ENCODE data around the gene TLE6.
"Not testable (repeated sequence)": the region's sequence is repeated elsewhere in the genome, so short reads cannot be mapped to it uniquely, and the experiment has no call there.

TLE6 gene

GRCh38 chr19:3029065-3029923 lies 51.9 kb downstream of the TLE6 start, which contains the start of gene TLE2:
Gene TLE2 (minus strand): TSS chr19:3029280. CDS start chr19:3028904, 376 bp downstream.
- no peak for DNase-seq (ENCODE audit: low spot score)

- DNase-seq (ENCODE audit: low spot score) = no peak
These were observed 54.2 kb downstream of the TLE6 start for GRCh38 chr19:3031607-3031867.

GRCh38 chr19:3033595-3034405 lies 56.4 kb downstream of the TLE6 start:
- DNase-seq (ENCODE audit: low spot score) = no peak

DNA sequence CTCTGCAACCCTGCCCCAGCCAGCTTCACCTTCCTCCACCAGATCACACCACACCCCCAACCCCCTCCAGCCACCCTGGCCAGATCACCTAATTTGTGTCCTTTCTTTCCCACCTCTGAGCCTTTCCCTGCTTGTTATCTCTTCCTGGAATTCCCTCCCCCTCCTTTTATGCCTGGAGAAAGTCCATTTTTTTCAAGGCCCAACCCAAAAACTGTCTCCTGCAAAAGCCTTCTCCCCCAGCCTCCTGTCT lies 57.0 kb downstream of the TLE6 start:
- no peak for DNase-seq (ENCODE audit: low spot score)

DNA sequence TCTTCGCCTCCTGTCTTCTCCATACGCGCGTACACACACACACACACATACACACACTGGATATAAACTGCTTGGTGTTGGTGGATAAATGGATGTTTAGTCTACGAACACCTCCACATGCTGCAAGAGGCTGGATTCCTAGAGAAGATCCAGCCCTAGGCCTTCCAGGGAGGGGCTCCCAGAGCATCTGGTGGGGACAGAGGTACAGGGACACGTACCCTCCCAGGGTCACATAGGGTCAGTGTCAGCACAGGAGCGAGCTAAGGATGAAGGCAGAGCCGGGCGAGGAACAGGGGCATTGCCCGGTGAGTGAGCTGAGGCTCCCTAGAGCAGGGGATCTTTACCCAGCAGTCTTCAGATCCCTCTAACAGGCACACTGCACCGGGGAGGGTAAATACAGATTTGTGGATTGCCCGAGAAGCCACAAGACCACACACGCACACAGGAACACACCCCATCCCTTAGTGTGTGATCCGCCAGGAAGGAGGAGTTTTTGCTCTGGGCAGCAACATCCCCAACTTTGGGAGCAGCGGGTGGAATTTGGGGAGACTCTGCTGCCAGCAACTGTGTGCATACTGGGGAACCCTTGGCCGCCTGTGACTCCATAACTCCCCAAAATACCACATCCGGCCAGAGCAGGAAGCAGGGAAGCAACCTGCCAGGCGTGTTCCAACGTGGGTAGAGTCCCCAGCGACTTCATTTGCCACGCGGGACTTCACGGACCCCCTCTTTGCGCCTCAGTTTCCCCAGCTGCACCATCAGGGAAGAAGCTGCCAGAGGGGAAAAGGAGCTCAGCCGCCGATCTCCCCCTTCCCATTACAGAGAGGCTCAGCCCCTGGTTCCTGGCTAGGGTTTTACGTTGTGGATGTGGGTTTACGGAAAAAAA lies 57.5 kb downstream of the TLE6 start:
- DNase-seq (ENCODE audit: low spot score) = no peak

GRCh38 chr19:3035542-3036118 lies 58.3 kb downstream of the TLE6 start:
- DNase-seq (ENCODE audit: low spot score) = peak; percentile 98

DNA sequence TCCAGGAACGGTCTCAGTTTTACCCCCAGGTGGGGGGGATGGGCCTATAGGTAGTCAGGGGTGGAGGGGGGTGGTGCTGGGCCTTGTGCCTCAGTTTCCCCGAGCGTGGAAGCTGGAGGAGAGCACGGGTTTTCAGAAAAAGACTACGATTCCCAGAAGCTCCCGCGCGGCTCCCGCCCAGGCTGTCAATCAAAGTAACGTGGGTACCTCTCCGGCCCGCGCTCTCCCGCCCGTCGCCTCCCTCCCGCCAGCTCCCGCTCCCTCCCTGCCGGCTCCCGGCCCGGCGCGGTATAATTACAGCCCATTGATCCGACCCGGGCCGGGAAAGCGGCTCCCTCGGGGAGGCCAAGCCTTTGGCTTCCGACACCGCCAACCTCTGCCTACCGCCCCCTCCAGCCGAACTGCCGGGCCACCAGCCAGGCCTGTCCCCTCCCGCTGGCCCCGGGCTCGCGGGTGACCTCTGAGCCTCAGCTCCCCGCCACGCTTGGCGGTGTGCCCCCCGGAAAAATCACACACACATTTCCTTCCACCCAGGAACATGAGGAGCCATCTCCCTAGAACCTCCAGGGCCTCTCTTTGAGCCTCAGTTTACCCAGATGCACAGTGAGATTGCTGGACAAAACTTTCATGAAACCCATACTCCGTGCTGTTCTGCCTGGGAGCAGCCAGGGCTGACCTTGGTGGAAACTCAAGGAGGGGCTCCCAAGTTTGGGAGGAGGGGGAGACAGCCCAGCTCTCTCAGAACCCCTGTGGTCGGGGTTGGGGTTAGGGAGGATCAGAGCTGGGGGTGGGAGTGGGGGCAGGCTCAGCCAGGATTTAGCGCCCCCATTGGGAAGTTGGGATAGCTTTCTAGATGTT lies 59.0 kb downstream of the TLE6 start:
- DNase-seq (ENCODE audit: low spot score) = peak; percentile 76

- not testable (repeated sequence) for DNase-seq (ENCODE audit: low spot score)
These were observed 59.7 kb downstream of the TLE6 start for GRCh38 chr19:3036977-3037544.

GRCh38 chr19:3038214-3038613 lies 60.9 kb downstream of the TLE6 start:
- DNase-seq (ENCODE audit: low spot score) = no peak

DNA sequence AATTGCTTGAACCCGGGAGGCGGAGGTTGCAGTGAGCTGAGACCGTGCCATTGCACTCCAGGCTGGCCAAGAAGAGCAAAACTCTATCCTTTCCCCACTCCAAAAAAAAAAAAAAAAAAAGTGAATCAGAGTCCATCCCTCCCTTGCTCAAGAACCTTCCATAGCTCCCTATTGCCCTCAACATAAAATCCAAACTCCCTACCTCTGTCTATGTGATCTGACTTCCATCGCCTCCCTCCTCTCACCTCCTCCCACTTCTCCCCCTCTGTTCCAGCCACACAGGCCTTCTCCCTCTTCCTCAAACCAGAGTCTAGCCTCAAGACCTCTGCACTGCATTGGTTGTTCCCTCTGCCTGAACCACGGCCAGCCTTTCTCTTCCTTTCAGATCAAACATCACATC lies 61.8 kb downstream of the TLE6 start:
- DNase-seq (ENCODE audit: low spot score) = no peak

GRCh38 chr19:3039641-3040077 lies 62.3 kb downstream of the TLE6 start:
- no peak for DNase-seq (ENCODE audit: low spot score)

- no peak for DNase-seq (ENCODE audit: low spot score)
These were observed 64.0 kb downstream of the TLE6 start for GRCh38 chr19:3041327-3041726.

- DNase-seq (ENCODE audit: low spot score) = no peak
These were observed 64.6 kb downstream of the TLE6 start for GRCh38 chr19:3041761-3042620.

DNA sequence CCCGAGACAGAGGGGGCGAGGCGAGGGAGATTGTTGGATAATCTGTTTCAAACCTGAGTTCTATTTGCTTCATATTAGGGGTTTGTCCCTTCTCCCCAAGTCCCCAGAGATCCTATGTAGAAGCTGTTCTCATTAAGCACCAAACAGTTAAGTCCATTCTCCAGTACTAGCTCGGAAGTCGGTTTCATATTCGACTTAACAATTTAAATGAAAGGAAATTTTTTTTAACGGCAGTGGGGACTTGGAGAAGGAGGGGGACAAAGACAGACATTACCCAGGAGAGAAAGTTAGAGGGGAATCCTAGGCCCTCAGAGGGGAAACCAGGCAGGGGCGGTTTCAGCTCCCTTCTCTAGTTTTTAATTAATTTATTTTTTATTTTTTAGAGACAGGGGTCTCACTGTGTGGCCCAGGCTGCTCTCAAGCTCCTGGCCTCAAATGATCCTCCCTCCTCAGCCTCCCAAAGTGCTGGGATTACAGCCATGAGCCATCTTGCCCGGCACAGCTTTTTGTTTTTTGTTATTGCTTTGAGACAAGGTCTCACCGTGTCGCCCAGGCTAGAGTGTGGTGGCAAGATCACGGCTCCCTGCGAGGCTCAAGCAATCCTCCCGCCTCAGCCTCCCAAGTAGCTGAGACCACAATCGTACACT lies 65.4 kb downstream of the TLE6 start:
- DNase-seq (ENCODE audit: low spot score) = no peak
